OCI-LY3 (cell line): ENCODE measurements around the gene ABLIM2.

Experiments used
- H2AFZ ChIP-seq: fragments of 200-600, 300-600 bp; shearing (Covaris generic); 2 replicates; pipeline ENCODE4 v1.6.0; 2014; ENCODE audit warnings: antibody characterized with exemption, low read depth, low read length
- H3K27ac ChIP-seq: fragments of 200-600, 300-600 bp; sonication (generic); 2 replicates; pipeline ENCODE4 v1.5.1; 2014; ENCODE audit warnings: mild to moderate bottlenecking, low read length, moderate library complexity, mixed read lengths
- H3K27me3 ChIP-seq: fragments of 200-600, 300-600 bp; sonication (generic); 2 replicates; pipeline ENCODE4 v1.6.1; 2014; ENCODE audit warnings: low read depth, low read length, mixed read lengths
- H3K36me3 ChIP-seq: fragments of 200-600, 300-600 bp; sonication (generic); replicated peaks from 2 replicates; pipeline ENCODE3; 2014; ENCODE audit warnings: low read depth, low read length, mixed read lengths
- H3K4me1 ChIP-seq: fragments of 300-600, 200-600 bp; sonication (generic); 2 replicates; pipeline ENCODE4 v1.6.1; 2014; ENCODE audit warnings: low read length, mixed read lengths
- H3K4me2 ChIP-seq: fragments of 200-600, 300-600 bp; sonication (generic); 2 replicates; pipeline ENCODE4 v1.6.1; 2014; ENCODE audit warnings: low read length, mixed read lengths
- H3K4me3 ChIP-seq: fragments of 300-600, 200-600 bp; sonication (generic); 2 replicates; pipeline ENCODE4 v1.5.1; 2014; ENCODE audit warnings: antibody characterized with exemption, mild to moderate bottlenecking, low read length, moderate library complexity
- H3K79me2 ChIP-seq: fragments of 300-600, 200-600 bp; shearing (Covaris generic); 2 replicates; pipeline ENCODE4 v1.6.1; 2014; ENCODE audit warnings: mild to moderate bottlenecking, low read length, mixed read lengths
- H3K9ac ChIP-seq: fragments of 300-600, 200-600 bp; shearing (Covaris generic); 2 replicates; pipeline ENCODE4 v1.6.0; 2014; ENCODE audit warnings: mild to moderate bottlenecking, low read length, moderate library complexity
- H3K9me3 ChIP-seq: fragments of 200-600, 300-600 bp; shearing (Covaris generic); 2 replicates; pipeline ENCODE4 v1.6.1; 2014; ENCODE audit warnings: low read length, mixed read lengths; ENCODE audit not compliant: insufficient read depth
- H4K20me1 ChIP-seq: fragments of 200-600, 300-600 bp; sonication (generic); 2 replicates; pipeline ENCODE4 v1.6.1; 2016; ENCODE audit warnings: low read length, mixed read lengths; ENCODE audit not compliant: insufficient read depth
- CTCF ChIP-seq: fragments of 200-600, 300-600 bp; sonication (generic); IDR thresholded peaks from 2 replicates; pipeline ENCODE4 v1.5.1; 2014; ENCODE audit warnings: antibody characterized with exemption, low read length, low read depth
- EZH2phosphoT487 ChIP-seq: fragments of 200-600 bp; shearing (Covaris generic); IDR thresholded peaks from 2 replicates; pipeline ENCODE4 v1.6.1; 2018; ENCODE audit warnings: antibody characterized with exemption, mixed run types, low read depth

Gene ABLIM2

DNA sequence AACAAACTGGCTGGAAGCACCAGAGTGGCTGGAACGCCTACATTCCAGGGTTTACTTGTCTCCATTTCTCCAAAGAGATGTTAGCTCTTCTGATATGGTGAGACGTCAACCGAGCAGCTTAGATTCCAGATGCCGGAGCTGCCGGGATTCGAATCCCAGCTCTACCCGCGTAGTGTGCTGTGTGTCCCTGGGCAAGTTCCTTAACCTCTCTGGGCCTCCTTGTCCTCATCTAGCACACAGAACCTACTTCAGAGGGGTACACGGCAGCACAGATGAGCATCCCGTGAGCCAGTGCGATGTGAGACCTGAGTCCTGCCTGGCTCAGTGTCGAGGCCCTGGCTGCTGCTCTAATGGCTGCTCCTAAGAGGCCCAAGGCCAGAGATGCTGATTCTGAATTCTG, 60.1 kb downstream of the ABLIM2 start:
- no peaks in the 10 kb centered on the region for H3K4me1 ChIP-seq
- no peaks in the 10 kb centered on the region for H3K36me3 ChIP-seq
- no peak overlapping the region for H3K4me3 ChIP-seq
- H3K9me3 ChIP-seq = peaks cover 8% of the 10 kb centered on the region; the same call in 1 of the 2 replicates
- H4K20me1 ChIP-seq = no peaks in the 10 kb centered on the region
- no peaks in the 10 kb centered on the region for H3K27me3 ChIP-seq
- no peak overlapping the region for H3K27ac ChIP-seq
- TF ChIP-seq CTCF (no peak), EZH2phosphoT487 (no peak)
- H3K4me2 ChIP-seq = no peak overlapping the region
- H3K79me2 ChIP-seq = no peaks in the 10 kb centered on the region
- no peak overlapping the region for H3K9ac ChIP-seq
- no peak overlapping the region for H2AFZ ChIP-seq

- Histone ChIP-seq H3K36me3 (no peaks in the 10 kb centered on the region), H4K20me1 (no peaks in the 10 kb centered on the region), H2AFZ (no peak overlapping the region), H3K4me3 (no peak overlapping the region), H3K79me2 (no peaks in the 10 kb centered on the region), H3K27ac (no peak overlapping the region), H3K27me3 (no peaks in the 10 kb centered on the region), H3K9me3 (peaks cover 11% of the 10 kb centered on the region; the same call in 1 of the 2 replicates), H3K9ac (no peak overlapping the region), H3K4me2 (no peak overlapping the region), H3K4me1 (no peaks in the 10 kb centered on the region)
- no peak for TF ChIP-seq CTCF
- no peak for TF ChIP-seq EZH2phosphoT487
These were observed 60.8 kb downstream of the ABLIM2 start for GRCh38 chr4:8097721-8098345.

GRCh38 chr4:8097141-8097541, 61.5 kb downstream of the ABLIM2 start:
- peaks cover 11% of the 10 kb centered on the region; the same call in 1 of the 2 replicates for H3K9me3 ChIP-seq
- no peak overlapping the region for H3K4me3 ChIP-seq
- no peaks in the 10 kb centered on the region for H3K36me3 ChIP-seq
- H3K79me2 ChIP-seq = no peaks in the 10 kb centered on the region
- H3K4me1 ChIP-seq = no peaks in the 10 kb centered on the region
- no peaks in the 10 kb centered on the region for H4K20me1 ChIP-seq
- no peak overlapping the region for H3K27ac ChIP-seq
- TF ChIP-seq EZH2phosphoT487 (no peak), CTCF (no peak)
- H3K9ac ChIP-seq = no peak overlapping the region
- H2AFZ ChIP-seq = no peak overlapping the region
- no peak overlapping the region for H3K4me2 ChIP-seq
- no peaks in the 10 kb centered on the region for H3K27me3 ChIP-seq

GRCh38 chr4:8096690-8097061, 61.9 kb downstream of the ABLIM2 start:
- Histone ChIP-seq H3K27me3 (no peaks in the 10 kb centered on the region), H3K4me3 (no peak overlapping the region), H3K36me3 (no peaks in the 10 kb centered on the region), H3K4me2 (no peak overlapping the region), H2AFZ (no peak overlapping the region), H3K9me3 (peaks cover 11% of the 10 kb centered on the region; the same call in 1 of the 2 replicates), H4K20me1 (no peaks in the 10 kb centered on the region), H3K9ac (no peak overlapping the region), H3K27ac (no peak overlapping the region), H3K79me2 (no peaks in the 10 kb centered on the region), H3K4me1 (no peaks in the 10 kb centered on the region)
- TF ChIP-seq EZH2phosphoT487 (no peak), CTCF (no peak)
